Prostate gland (tissue), 2 donors: ENCODE measurements around the gene C2CD3. TPM values are rescaled to one million over a fixed set of nuclear protein-coding genes. Genes with fewer than 3 reads are reported as not detected.
"Not testable (repeated sequence)": the region's sequence is repeated elsewhere in the genome, so short reads cannot be mapped to it uniquely, and the experiment has no call there.

Experiments used
- DNase-seq: peaks from one replicate; pipeline ENCODE4 v3.0.0-alpha.2; 2019; ENCODE audit warnings: low spot score
- H3K27ac ChIP-seq, 2 donors: fragments of 200-600 bp; sonication (generic); 2 replicates each; pipeline ENCODE4 v1.5.1; 2017 to 2019
- H3K27me3 ChIP-seq: fragments of 200-600 bp; sonication (generic); replicated peaks from 2 replicates; pipeline ENCODE4 v1.5.1; 2019; ENCODE audit not compliant: insufficient read depth
- H3K36me3 ChIP-seq, 2 donors: fragments of 200-600 bp; sonication (generic); 1 replicate in 1 of 2; 2 replicates in 1 of 2; pipeline versions ENCODE4 v1.5.1 to v1.8.1; 2017 to 2019
- H3K4me1 ChIP-seq: fragments of 200-600 bp; sonication (generic); replicated peaks from 2 replicates; pipeline ENCODE4 v1.5.1; 2019
- H3K4me3 ChIP-seq, 2 donors: fragments of 200-600 bp; sonication (generic); 2 replicates each; pipeline ENCODE4 v1.5.1; 2017 to 2019
- H3K9me3 ChIP-seq: fragments of 200-600 bp; sonication (generic); 2 replicates; pipeline ENCODE4 v1.5.1; 2017
- CTCF ChIP-seq, 4 experiments: fragments of 200-600 bp in 2 of 4; fragments of 450-650 bp in 2 of 4; sonication (generic) in 2 of 4; IDR thresholded peaks; 1 replicate in 3 of 4; 2 replicates in 1 of 4; pipeline ENCODE4 v1.5.1; 2016 to 2019; ENCODE audit warnings: antibody characterized with exemption in 4 of 4, mild to moderate bottlenecking in 2 of 4, moderate library complexity in 2 of 4
- POLR2A ChIP-seq: fragments of 450-650 bp; IDR thresholded peaks from one replicate; pipeline ENCODE4 v1.6.1; 2016; ENCODE audit warnings: antibody characterized with exemption, mild to moderate bottlenecking
- POLR2AphosphoS5 ChIP-seq: sonication (generic); formaldehyde crosslinking; IDR thresholded peaks from one replicate; pipeline ENCODE4 v1.6.1; 2017; ENCODE audit warnings: antibody characterized with exemption
- WGBS: methylation state at CpG from one replicate; pipeline ENCODE4 v1.1.5; 2018; 5-methylcytosine and 5-hydroxymethylcytosine counted together
- intact Hi-C: fragments of 100-400 bp; cut with DNase I; formaldehyde crosslinking; loops from one replicate; pipeline ENCODE4 v1.14.2; 2022
- total RNA-seq, 2 donors: library from RNA; depleted of rRNA; stranded (reverse); fragments of >200 nt; gene quantifications; one replicate each; pipeline ENCODE4 v1.1.0, GENCODE V29; 2016

C2CD3 gene
- total RNA-seq, 2 donors from 2014 or later, result 38.7 to 49.6 TPM

- intact Hi-C loops, result no loop called here
- WGBS, result 96% methylated on average over 5 of the region's 5 CpGs
- H3K36me3 ChIP-seq, result no peaks in the 10 kb centered on the region
- TF ChIP-seq POLR2AphosphoS5, result no peak
- no peak for TF ChIP-seq POLR2A
- TF ChIP-seq CTCF (IDR thresholded peaks at IDR 0.05), result no peak
- no peak overlapping the region for H3K4me3 ChIP-seq
- no peak overlapping the region for H3K27ac ChIP-seq
- no peaks in the 10 kb centered on the region for H3K9me3 ChIP-seq
- no peak for DNase-seq
- H3K4me1 ChIP-seq, result no peaks in the 10 kb centered on the region
- H3K27me3 ChIP-seq, result no peaks in the 10 kb centered on the region
Measured at GRCh38 chr11:74121804-74122203, 49.0 kb downstream of the C2CD3 start.

GRCh38 chr11:74120260-74121035, 50.4 kb downstream of the C2CD3 start:
- DNase-seq, H3K27me3 ChIP-seq, H3K27ac ChIP-seq, H3K9me3 ChIP-seq, H3K36me3 ChIP-seq, H3K4me3 ChIP-seq, H3K4me1 ChIP-seq, intact Hi-C loops: not testable (repeated sequence)
- 97% methylated on average over 5 of the region's 5 CpGs for WGBS

GRCh38 chr11:74116719-74117118, 54.1 kb downstream of the C2CD3 start:
- H3K27ac ChIP-seq, result no peak overlapping the region
- H3K9me3 ChIP-seq, result no peaks in the 10 kb centered on the region
- no peaks in the 10 kb centered on the region for H3K4me1 ChIP-seq
- DNase-seq, result no peak
- H3K27me3 ChIP-seq, result no peaks in the 10 kb centered on the region
- H3K36me3 ChIP-seq, result no peaks in the 10 kb centered on the region
- intact Hi-C loops, result no loop called here
- WGBS, result 95% methylated on average over 12 of the region's 12 CpGs
- no peak for TF ChIP-seq POLR2A
- no peak for TF ChIP-seq CTCF (IDR thresholded peaks at IDR 0.05)
- TF ChIP-seq POLR2AphosphoS5, result no peak
- no peak overlapping the region for H3K4me3 ChIP-seq

GRCh38 chr11:74112877-74113276, 57.9 kb downstream of the C2CD3 start:
- Histone ChIP-seq H3K27me3 (no peaks in the 10 kb centered on the region), H3K4me3 (no peak overlapping the region), H3K27ac (no peak overlapping the region), H3K9me3 (no peaks in the 10 kb centered on the region), H3K36me3 (no peaks in the 10 kb centered on the region), H3K4me1 (no peaks in the 10 kb centered on the region)
- TF ChIP-seq CTCF (IDR thresholded peaks at IDR 0.05), result no peak
- TF ChIP-seq POLR2A, result no peak
- no peak for TF ChIP-seq POLR2AphosphoS5
- WGBS, result 96% methylated on average over 2 of the region's 2 CpGs
- no peak for DNase-seq
- intact Hi-C loops, result no loop called here

- Histone ChIP-seq H3K4me1 (no peaks in the 10 kb centered on the region), H3K27ac (no peak overlapping the region), H3K4me3 (no peak overlapping the region), H3K9me3 (no peaks in the 10 kb centered on the region), H3K27me3 (no peaks in the 10 kb centered on the region), H3K36me3 (no peaks in the 10 kb centered on the region)
- no peak for DNase-seq
- 100% methylated on average over 1 of the region's 1 CpG for WGBS
- TF ChIP-seq POLR2AphosphoS5, result no peak
- no peak for TF ChIP-seq POLR2A
- no peak for TF ChIP-seq CTCF (IDR thresholded peaks at IDR 0.05)
- intact Hi-C loops, result no loop called here
Measured at GRCh38 chr11:74106124-74106523, 64.7 kb downstream of the C2CD3 start.
